PFSK-1 (cell line): ENCODE results near the gene EXOC6.

Source experiments
- FOXP2 ChIP-seq: optimal IDR thresholded peaks from 2 replicates; pipeline ENCODE3; 2011; ENCODE audit warnings: borderline replicate concordance, control low read depth, inconsistent platforms; ENCODE audit not compliant: insufficient read depth; ENCODE audit errors: extremely low read length, extremely low read depth
- POLR2AphosphoS5 ChIP-seq: IDR thresholded peaks from 2 replicates; pipeline ENCODE4 v1.6.1; 2012; ENCODE audit warnings: low read depth, mild to moderate bottlenecking, control low read depth, low read length, moderate library complexity
- REST ChIP-seq, 2 experiments: IDR thresholded peaks; 2 replicates each; pipeline versions ENCODE4 v1.6.1 to v1.8.0; 2011 to 2012; ENCODE audit warnings: low read depth in 2 of 2, low read length in 2 of 2, control low read depth in 1 of 2, inconsistent platforms in 1 of 2, mild to moderate bottlenecking in 1 of 2, moderate library complexity in 1 of 2; ENCODE audit not compliant: insufficient read depth in 1 of 2
- SIN3A ChIP-seq: IDR thresholded peaks from 2 replicates; pipeline ENCODE4 v1.6.1; 2012; ENCODE audit warnings: mild to moderate bottlenecking, low read length, moderate library complexity, borderline replicate concordance; ENCODE audit not compliant: insufficient read depth
- TAF1 ChIP-seq: IDR thresholded peaks from 2 replicates; pipeline ENCODE4 v1.6.1; 2012; ENCODE audit warnings: low read length, control low read depth, borderline replicate concordance; ENCODE audit not compliant: insufficient read depth

EXOC6 gene

GRCh38 chr10:92832998-92833650, 15.2 kb upstream of the EXOC6 start:
- no peak for TF ChIP-seq FOXP2
- no peak for TF ChIP-seq TAF1
- TF ChIP-seq REST (IDR thresholded peaks at IDR 0.05; ENCODE audit: insufficient read depth in 1 of 2, low read depth in 2 of 2, low read length in 2 of 2), result no peak
- no peak for TF ChIP-seq SIN3A
- no peak for TF ChIP-seq POLR2AphosphoS5

DNA sequence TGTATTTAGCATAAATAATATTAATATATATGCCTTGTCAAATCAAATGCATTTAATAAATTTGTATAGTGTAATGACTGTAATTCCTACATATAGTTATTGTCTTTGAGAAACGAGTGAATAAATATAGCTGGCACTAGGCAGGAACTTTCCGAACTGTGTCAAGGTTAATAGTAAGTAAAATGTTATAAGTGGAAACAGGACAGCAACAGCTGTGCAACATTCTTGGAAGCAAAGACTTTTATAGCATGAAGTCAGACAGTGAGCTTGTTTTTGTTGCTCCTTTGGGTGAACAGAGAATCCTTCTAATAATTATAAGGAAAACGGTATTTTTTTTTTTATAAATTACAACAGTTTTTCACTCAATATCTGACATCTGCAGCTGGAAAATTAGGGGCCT, 14.0 kb upstream of the EXOC6 start:
- TF ChIP-seq FOXP2, result no peak
- TF ChIP-seq TAF1, result no peak
- no peak for TF ChIP-seq POLR2AphosphoS5
- no peak for TF ChIP-seq REST (IDR thresholded peaks at IDR 0.05; ENCODE audit: insufficient read depth in 1 of 2, low read depth in 2 of 2, low read length in 2 of 2)
- no peak for TF ChIP-seq SIN3A

GRCh38 chr10:92834986-92835385, 13.3 kb upstream of the EXOC6 start:
- TF ChIP-seq TAF1 (no peak), POLR2AphosphoS5 (no peak), FOXP2 (no peak), SIN3A (no peak), REST (IDR thresholded peaks at IDR 0.05; ENCODE audit: insufficient read depth in 1 of 2, low read depth in 2 of 2, low read length in 2 of 2) (no peak)

DNA sequence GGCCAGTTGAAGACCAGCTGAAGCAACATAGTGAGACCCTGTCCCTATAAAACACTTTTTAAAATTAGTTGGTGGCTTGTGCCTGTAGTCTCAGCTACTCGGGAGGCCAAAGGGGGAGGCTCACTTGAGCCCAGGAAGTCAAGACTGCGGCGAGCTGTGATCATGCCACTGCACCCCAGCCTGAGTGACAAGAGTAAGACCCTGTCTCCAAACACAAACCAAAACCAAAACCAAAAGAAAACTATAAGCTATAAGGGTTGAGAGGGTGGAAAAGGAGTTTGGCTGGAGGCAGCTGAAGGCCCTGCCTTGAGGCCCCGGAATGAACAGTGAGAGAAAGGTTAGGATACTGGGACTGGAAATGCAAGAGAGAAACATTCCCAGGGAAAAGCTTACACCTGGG, 10.9 kb upstream of the EXOC6 start:
- TF ChIP-seq POLR2AphosphoS5 (no peak), TAF1 (no peak), FOXP2 (no peak), REST (IDR thresholded peaks at IDR 0.05; ENCODE audit: insufficient read depth in 1 of 2, low read depth in 2 of 2, low read length in 2 of 2) (no peak), SIN3A (no peak)
